Thymus (tissue), 11 donors: Measurements from ENCODE around the gene C17orf100. TPM values are rescaled to one million over a fixed set of nuclear protein-coding genes. Genes with fewer than 3 reads are reported as not detected.

Source experiments
- DNase-seq, 9 donors: peaks; one replicate each; pipeline ENCODE4 v3.0.0-alpha.2; 2013; ENCODE audit warnings: low spot score in 9 of 9, low read depth in 6 of 9, missing footprints in 1 of 9
- H3K27ac ChIP-seq, 2 donors: one replicate each; pipeline ENCODE4 v1.5.1; 2013; ENCODE audit warnings: control low read depth in 1 of 2, low read depth in 1 of 2, low read length in 1 of 2, mild to moderate bottlenecking in 1 of 2, moderate library complexity in 1 of 2
- H3K27me3 ChIP-seq, 2 donors: one replicate each; pipeline ENCODE4 v1.5.1; 2013; ENCODE audit warnings: low read length in 1 of 2; ENCODE audit not compliant: control insufficient read depth in 2 of 2, insufficient read depth in 1 of 2
- H3K36me3 ChIP-seq, 2 donors: one replicate each; pipeline ENCODE4 v1.5.1; 2013; ENCODE audit warnings: low read length in 1 of 2, mild to moderate bottlenecking in 1 of 2, moderate library complexity in 1 of 2; ENCODE audit not compliant: control insufficient read depth in 2 of 2, insufficient read depth in 2 of 2
- H3K4me1 ChIP-seq, 2 donors: one replicate each; pipeline ENCODE4 v1.5.1; 2013; ENCODE audit warnings: low read length in 2 of 2; ENCODE audit not compliant: control insufficient read depth in 2 of 2, insufficient read depth in 2 of 2
- H3K4me3 ChIP-seq, 2 donors: one replicate each; pipeline ENCODE4 v1.5.1; 2013; ENCODE audit warnings: low read length in 2 of 2, control low read depth in 1 of 2, mild to moderate bottlenecking in 1 of 2
- H3K9me3 ChIP-seq, 2 donors: one replicate each; pipeline ENCODE4 v1.5.1; 2013; ENCODE audit warnings: low read length in 1 of 2, mild to moderate bottlenecking in 1 of 2; ENCODE audit not compliant: control insufficient read depth in 2 of 2, insufficient read depth in 1 of 2
- WGBS: extraction: QIAGEN DNeasy Blood & Tissue Kit; methylation state at CpG from one replicate; pipeline ENCODE4 v1.1.7; 2013; 5-methylcytosine and 5-hydroxymethylcytosine counted together
- polyA plus RNA-seq: library from polyadenylated mRNA; stranded (reverse); fragments of 200-250 nt; gene quantifications from one replicate; pipeline ENCODE4 v1.2.3, GENCODE V29; 2013
- total RNA-seq: library from RNA; stranded (reverse); fragments of 120-200 nt; gene quantifications from one replicate; pipeline ENCODE4 v1.2.4, GENCODE V29; 2013
- donor health status: healthy.

C17orf100 gene
- total and polyA plus RNA-seq, 2 donors = 0.90 to 5.2 TPM

GRCh38 chr17:6682339-6682738 is 30.8 kb downstream of the C17orf100 start:
- 92% methylated on average over 4 of the region's 4 CpGs for WGBS
- Histone ChIP-seq H3K27ac (no peak overlapping the region), H3K9me3 (no peaks in the 10 kb centered on the region), H3K4me1 (peaks cover 0 to under 1% of the 10 kb centered on the region in 2 donors), H3K36me3 (no peaks in the 10 kb centered on the region), H3K4me3 (no peak overlapping the region), H3K27me3 (peaks cover 0 to 34% of the 10 kb centered on the region in 2 donors)
- no peak for DNase-seq

GRCh38 chr17:6683081-6683684 is 31.6 kb downstream of the C17orf100 start:
- DNase-seq = no peak
- WGBS = 98% methylated on average over 3 of the region's 3 CpGs
- peaks cover 0 to 26% of the 10 kb centered on the region in 2 donors for H3K27me3 ChIP-seq

GRCh38 chr17:6683730-6684459 is 32.3 kb downstream of the C17orf100 start:
- Histone ChIP-seq H3K9me3 (no peaks in the 10 kb centered on the region), H3K27me3 (peaks cover 0 to 20% of the 10 kb centered on the region in 2 donors), H3K36me3 (no peaks in the 10 kb centered on the region), H3K27ac (no peak overlapping the region), H3K4me1 (no peaks in the 10 kb centered on the region), H3K4me3 (no peak overlapping the region)
- DNase-seq = no peak
- 88% methylated on average over 3 of the region's 3 CpGs for WGBS

More at GRCh38 chr17:6683081-6683684, 31.6 kb downstream of the C17orf100 start:
- Histone ChIP-seq H3K27ac (no peak overlapping the region), H3K36me3 (no peaks in the 10 kb centered on the region), H3K4me3 (no peak overlapping the region), H3K9me3 (no peaks in the 10 kb centered on the region), H3K4me1 (no peaks in the 10 kb centered on the region)

GRCh38 chr17:6684460-6684783 is 32.9 kb downstream of the C17orf100 start:
- H3K9me3 ChIP-seq = no peaks in the 10 kb centered on the region
- no peaks in the 10 kb centered on the region for H3K4me1 ChIP-seq
- no peak for DNase-seq
- no peak overlapping the region for H3K27ac ChIP-seq
- no peaks in the 10 kb centered on the region for H3K36me3 ChIP-seq
- 79% methylated on average over 7 of the region's 7 CpGs for whole genome bisulfite sequencing
- H3K4me3 ChIP-seq = no peak overlapping the region
- peaks cover 0 to 22% of the 10 kb centered on the region in 2 donors for H3K27me3 ChIP-seq

GRCh38 chr17:6684881-6685767 is 33.6 kb downstream of the C17orf100 start:
- H3K27me3 ChIP-seq = peaks cover 0 to 21% of the 10 kb centered on the region in 2 donors
- no peak for DNase-seq
- H3K4me3 ChIP-seq = no peak overlapping the region
- H3K9me3 ChIP-seq = no peaks in the 10 kb centered on the region
- H3K36me3 ChIP-seq = no peaks in the 10 kb centered on the region
- 96% methylated on average over 14 of the region's 14 CpGs for WGBS
- no peak overlapping the region for H3K27ac ChIP-seq
- no peaks in the 10 kb centered on the region for H3K4me1 ChIP-seq

GRCh38 chr17:6686026-6686425 is 34.5 kb downstream of the C17orf100 start:
- Histone ChIP-seq H3K36me3 (no peaks in the 10 kb centered on the region), H3K4me3 (no peak overlapping the region), H3K4me1 (no peaks in the 10 kb centered on the region), H3K27ac (no peak overlapping the region), H3K27me3 (peaks cover 0 to 19% of the 10 kb centered on the region in 2 donors), H3K9me3 (no peaks in the 10 kb centered on the region)
- WGBS = 92% methylated on average over 4 of the region's 4 CpGs
- no peak for DNase-seq

GRCh38 chr17:6688944-6689343 is 37.4 kb downstream of the C17orf100 start:
- no peaks in the 10 kb centered on the region for H3K9me3 ChIP-seq
- H3K4me3 ChIP-seq = no peak overlapping the region
- H3K27ac ChIP-seq = no peak overlapping the region
- no peak for DNase-seq
- no peaks in the 10 kb centered on the region for H3K36me3 ChIP-seq
- whole genome bisulfite sequencing = 87% methylated on average over 9 of the region's 9 CpGs
- H3K4me1 ChIP-seq = no peaks in the 10 kb centered on the region
- peaks cover 0 to 12% of the 10 kb centered on the region in 2 donors for H3K27me3 ChIP-seq

- WGBS = 89% methylated on average over 11 of the region's 11 CpGs
- DNase-seq = no peak
- Histone ChIP-seq H3K36me3 (no peaks in the 10 kb centered on the region), H3K27ac (no peak overlapping the region), H3K9me3 (no peaks in the 10 kb centered on the region), H3K27me3 (peaks cover 0 to 9% of the 10 kb centered on the region in 2 donors), H3K4me1 (no peaks in the 10 kb centered on the region), H3K4me3 (no peak overlapping the region)
Measured at GRCh38 chr17:6690641-6691040, 39.1 kb downstream of the C17orf100 start.

- Histone ChIP-seq H3K4me1 (no peaks in the 10 kb centered on the region), H3K27me3 (peaks cover 0 to 11% of the 10 kb centered on the region in 2 donors), H3K9me3 (no peaks in the 10 kb centered on the region), H3K27ac (no peak overlapping the region), H3K4me3 (no peak overlapping the region), H3K36me3 (no peaks in the 10 kb centered on the region)
- 91% methylated on average over 3 of the region's 3 CpGs for WGBS
- DNase-seq = no peak
Measured at GRCh38 chr17:6691546-6691945, 40.0 kb downstream of the C17orf100 start.
